WI38 (cell line): ENCODE results near the gene GBGT1.
"Not testable (repeated sequence)": the region's sequence is repeated elsewhere in the genome, so short reads cannot be mapped to it uniquely, and the experiment has no call there.

Experiments
- H3K4me3 ChIP-seq: 2 replicates; pipeline ENCODE4 v1.5.1; 2011; ENCODE audit warnings: low read depth, mild to moderate bottlenecking, control low read depth, low read length
- CTCF ChIP-seq: IDR thresholded peaks from 2 replicates; pipeline ENCODE4 v1.5.1; 2012; ENCODE audit warnings: low read depth, mild to moderate bottlenecking, control low read depth, low read length

Gene GBGT1

GRCh38 chr9:133180953-133181352 lies 17.2 kb upstream of the GBGT1 start:
- TF ChIP-seq CTCF: no peak

DNA sequence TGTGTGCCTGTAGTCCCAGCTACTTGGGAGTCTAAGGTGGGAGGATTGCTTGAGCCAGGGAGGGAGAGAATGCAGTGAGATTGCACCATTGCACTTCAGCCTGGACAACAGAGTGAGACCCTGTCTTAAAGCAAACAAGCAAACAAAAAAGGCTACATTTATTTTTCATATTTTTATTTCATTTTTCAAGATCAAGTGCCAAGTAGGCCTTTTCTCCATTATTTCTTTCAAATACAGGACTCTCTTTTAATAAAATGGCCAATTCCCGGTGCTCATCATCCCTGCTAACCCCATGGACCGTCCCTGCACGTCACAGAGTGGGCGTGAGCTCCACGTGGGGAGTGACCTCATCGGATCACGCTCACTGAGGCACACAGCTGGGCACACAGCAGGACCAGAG lies 9.3 kb upstream of the GBGT1 start:
- H3K4me3 ChIP-seq: no peak overlapping the region
- TF ChIP-seq CTCF: no peak

More at GRCh38 chr9:133180953-133181352, 17.2 kb upstream of the GBGT1 start:
- no peak overlapping the region for H3K4me3 ChIP-seq

- H3K4me3 ChIP-seq: no peak overlapping the region
- TF ChIP-seq CTCF: no peak
Measured at GRCh38 chr9:133171161-133171961, 7.6 kb upstream of the GBGT1 start.

- TF ChIP-seq CTCF: no peak
- no peak overlapping the region for H3K4me3 ChIP-seq
Measured at GRCh38 chr9:133170716-133171115, 7.0 kb upstream of the GBGT1 start.

- not testable (repeated sequence) for H3K4me3 ChIP-seq
Measured at GRCh38 chr9:133169687-133170086, 6.0 kb upstream of the GBGT1 start.

DNA sequence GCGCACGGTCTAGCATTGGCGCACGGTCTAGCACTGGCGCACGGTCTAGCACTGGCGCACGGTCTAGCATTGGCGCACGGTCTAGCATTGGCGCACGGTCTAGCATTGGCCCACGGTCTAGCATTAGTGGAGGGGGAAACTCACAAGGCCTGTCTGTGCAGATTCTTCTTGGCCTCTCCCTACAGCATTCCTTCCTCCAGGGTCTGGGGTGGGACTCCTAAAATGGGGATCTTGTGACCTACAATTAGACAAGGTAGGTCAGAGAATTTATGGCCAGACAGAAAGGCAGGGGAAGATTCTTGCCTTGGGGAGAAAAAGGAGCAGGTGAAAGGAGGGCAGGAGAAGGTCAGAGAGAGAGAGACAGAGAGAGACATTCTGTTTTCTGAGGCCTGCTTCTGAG lies 5.4 kb upstream of the GBGT1 start:
- no peak for TF ChIP-seq CTCF

DNA sequence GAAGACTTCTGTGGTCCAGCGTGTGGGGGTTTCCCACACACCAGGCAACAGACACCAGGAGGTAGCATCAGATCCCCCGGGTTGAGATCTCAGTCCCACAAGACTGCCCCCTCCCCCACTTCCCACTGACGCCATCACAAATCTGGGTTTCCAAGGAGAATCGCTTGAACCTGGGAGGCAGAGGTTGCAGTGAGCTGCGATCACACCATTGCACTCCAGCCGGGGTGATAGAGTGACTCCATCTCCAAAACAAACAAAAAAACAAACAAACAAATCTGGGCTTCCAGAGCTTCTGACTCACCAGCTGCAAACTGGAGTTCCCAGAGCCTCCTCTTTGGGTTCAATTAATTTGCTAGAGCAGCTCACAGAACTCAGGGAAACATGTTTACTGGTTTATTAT lies 4.7 kb upstream of the GBGT1 start:
- no peak overlapping the region for H3K4me3 ChIP-seq
- TF ChIP-seq CTCF: no peak

More for the DNA sequence above, 5.4 kb upstream of the GBGT1 start:
- no peak overlapping the region for H3K4me3 ChIP-seq

- no peak for TF ChIP-seq CTCF
- H3K4me3 ChIP-seq: no peak overlapping the region
Measured at GRCh38 chr9:133167769-133168168, 4.1 kb upstream of the GBGT1 start.
